HEK293 (cell line): Measurements from ENCODE around the gene IGFALS.
A peak's percentile ranks its signal among the peaks of the same experiment; 100 is the strongest.

Experiments used
- BCL11B ChIP-seq: fragments of 450-650 bp; formaldehyde crosslinking; IDR thresholded peaks from 2 replicates; pipeline ENCODE4 v1.5.1; 2016; ENCODE audit warnings: low read depth, missing biosample characterization, missing genetic modification characterization
- KLF16 ChIP-seq: fragments of 450-650 bp; formaldehyde crosslinking; IDR thresholded peaks from 2 replicates; pipeline ENCODE4 v1.5.1; 2017; ENCODE audit warnings: missing biosample characterization, missing genetic modification characterization
- MZF1 ChIP-seq: fragments of 450-650 bp; formaldehyde crosslinking; IDR thresholded peaks from 2 replicates; pipeline ENCODE4 v1.5.1; 2017; ENCODE audit warnings: missing biosample characterization, missing genetic modification characterization, borderline replicate concordance
- SCRT2 ChIP-seq: fragments of 450-650 bp; formaldehyde crosslinking; IDR thresholded peaks from 2 replicates; pipeline ENCODE4 v1.5.1; 2016; ENCODE audit warnings: missing biosample characterization, missing genetic modification characterization
- YY1 ChIP-seq: fragments of 450-650 bp; formaldehyde crosslinking; IDR thresholded peaks from 2 replicates; pipeline ENCODE4 v1.5.1; 2018; ENCODE audit warnings: missing biosample characterization, missing genetic modification characterization
- ZBTB7A ChIP-seq: fragments of 450-650 bp; formaldehyde crosslinking; IDR thresholded peaks from 2 replicates; pipeline ENCODE4 v1.5.1; 2016; ENCODE audit warnings: low read depth, missing biosample characterization, missing genetic modification characterization
- ZFP3 ChIP-seq: fragments of 450-650 bp; formaldehyde crosslinking; IDR thresholded peaks from 2 replicates; pipeline ENCODE4 v1.5.1; 2016; ENCODE audit warnings: low read depth, missing biosample characterization, missing genetic modification characterization
- ZFP69B ChIP-seq: fragments of 450-650 bp; formaldehyde crosslinking; IDR thresholded peaks from 2 replicates; pipeline ENCODE4 v1.5.1; 2016; ENCODE audit warnings: missing biosample characterization, missing genetic modification characterization
- ZNF121 ChIP-seq: fragments of 450-650 bp; formaldehyde crosslinking; IDR thresholded peaks from 2 replicates; pipeline ENCODE4 v1.5.1; 2016; ENCODE audit warnings: missing biosample characterization, missing genetic modification characterization
- ZNF175 ChIP-seq: fragments of 450-650 bp; formaldehyde crosslinking; IDR thresholded peaks from 2 replicates; pipeline ENCODE4 v1.5.1; 2016; ENCODE audit warnings: missing biosample characterization, missing genetic modification characterization
- ZNF211 ChIP-seq: fragments of 450-650 bp; formaldehyde crosslinking; IDR thresholded peaks from 2 replicates; pipeline ENCODE4 v1.5.1; 2016; ENCODE audit warnings: low read depth, missing biosample characterization, missing genetic modification characterization
- ZNF248 ChIP-seq: fragments of 450-650 bp; formaldehyde crosslinking; IDR thresholded peaks from 2 replicates; pipeline ENCODE4 v1.5.1; 2017; ENCODE audit warnings: missing biosample characterization, missing genetic modification characterization
- ZNF266 ChIP-seq: fragments of 450-650 bp; formaldehyde crosslinking; IDR thresholded peaks from 2 replicates; pipeline ENCODE4 v1.5.1; 2016; ENCODE audit warnings: missing biosample characterization, missing genetic modification characterization, low read depth
- ZNF274 ChIP-seq, 2 experiments: fragments of 200-500 bp in 1 of 2; fragments of 450-650 bp in 1 of 2; sonication (Bioruptor generic) in 1 of 2; formaldehyde crosslinking in 1 of 2; IDR thresholded peaks; 2 replicates each; pipeline versions ENCODE4 v1.5.1 to v1.6.1; 2014 to 2016; ENCODE audit warnings: borderline replicate concordance in 1 of 2, inconsistent platforms in 1 of 2, low read length in 1 of 2, missing biosample characterization in 1 of 2, missing genetic modification characterization in 1 of 2
- ZNF341 ChIP-seq: fragments of 450-650 bp; formaldehyde crosslinking; IDR thresholded peaks from 2 replicates; pipeline ENCODE4; 2016; ENCODE audit warnings: low read depth, missing biosample characterization, missing genetic modification characterization
- ZNF366 ChIP-seq: fragments of 450-650 bp; formaldehyde crosslinking; conservative IDR thresholded peaks from 2 replicates; pipeline ENCODE4 v1.5.1; 2016; ENCODE audit warnings: missing biosample characterization, missing genetic modification characterization
- ZNF555 ChIP-seq: fragments of 450-650 bp; formaldehyde crosslinking; conservative IDR thresholded peaks from 2 replicates; pipeline ENCODE4 v1.5.1; 2017; ENCODE audit warnings: missing biosample characterization, mild to moderate bottlenecking, missing genetic modification characterization, inconsistent platforms
- ZNF585B ChIP-seq: fragments of 450-650 bp; formaldehyde crosslinking; IDR thresholded peaks from 2 replicates; pipeline ENCODE4 v1.5.1; 2016; ENCODE audit warnings: missing biosample characterization, missing genetic modification characterization
- ZNF654 ChIP-seq: fragments of 450-650 bp; formaldehyde crosslinking; IDR thresholded peaks from 2 replicates; pipeline ENCODE4 v1.5.1; 2016; ENCODE audit warnings: low read depth, missing biosample characterization, missing genetic modification characterization
- ZNF670 ChIP-seq: fragments of 450-650 bp; formaldehyde crosslinking; IDR thresholded peaks from 2 replicates; pipeline ENCODE4 v1.5.1; 2016; ENCODE audit warnings: missing biosample characterization, missing genetic modification characterization, low read depth
- ZNF791 ChIP-seq: fragments of 450-650 bp; formaldehyde crosslinking; IDR thresholded peaks from 2 replicates; pipeline ENCODE4 v1.5.1; 2016; ENCODE audit warnings: missing biosample characterization, missing genetic modification characterization
- ZNF837 ChIP-seq: fragments of 450-650 bp; formaldehyde crosslinking; IDR thresholded peaks from 2 replicates; pipeline ENCODE4 v1.5.1; 2016; ENCODE audit warnings: missing biosample characterization, missing genetic modification characterization
- ZSCAN23 ChIP-seq: fragments of 450-650 bp; formaldehyde crosslinking; IDR thresholded peaks from 2 replicates; pipeline ENCODE4 v1.5.1; 2016; ENCODE audit warnings: missing biosample characterization, missing genetic modification characterization
- TF ChIP-seq, protein P1 (sequence below): fragments of 450-650 bp; formaldehyde crosslinking; IDR thresholded peaks from 2 replicates; pipeline ENCODE4 v1.5.1; 2016; ENCODE audit warnings: missing biosample characterization, missing genetic modification characterization, borderline replicate concordance
- TF ChIP-seq, protein P2 (sequence below): fragments of 450-650 bp; formaldehyde crosslinking; IDR thresholded peaks from 2 replicates; pipeline ENCODE4 v1.5.1; 2016; ENCODE audit warnings: missing biosample characterization, missing genetic modification characterization
- TF ChIP-seq, protein P3 (sequence below): fragments of 450-650 bp; formaldehyde crosslinking; IDR thresholded peaks from 2 replicates; pipeline ENCODE4 v1.5.1; 2016; ENCODE audit warnings: missing biosample characterization, missing genetic modification characterization
- TF ChIP-seq, protein P4 (sequence below): fragments of 450-650 bp; IDR thresholded peaks from 2 replicates; pipeline ENCODE4 v1.5.1; 2018; ENCODE audit warnings: missing biosample characterization, mild to moderate bottlenecking, missing genetic modification characterization

The IGFALS gene

DNA sequence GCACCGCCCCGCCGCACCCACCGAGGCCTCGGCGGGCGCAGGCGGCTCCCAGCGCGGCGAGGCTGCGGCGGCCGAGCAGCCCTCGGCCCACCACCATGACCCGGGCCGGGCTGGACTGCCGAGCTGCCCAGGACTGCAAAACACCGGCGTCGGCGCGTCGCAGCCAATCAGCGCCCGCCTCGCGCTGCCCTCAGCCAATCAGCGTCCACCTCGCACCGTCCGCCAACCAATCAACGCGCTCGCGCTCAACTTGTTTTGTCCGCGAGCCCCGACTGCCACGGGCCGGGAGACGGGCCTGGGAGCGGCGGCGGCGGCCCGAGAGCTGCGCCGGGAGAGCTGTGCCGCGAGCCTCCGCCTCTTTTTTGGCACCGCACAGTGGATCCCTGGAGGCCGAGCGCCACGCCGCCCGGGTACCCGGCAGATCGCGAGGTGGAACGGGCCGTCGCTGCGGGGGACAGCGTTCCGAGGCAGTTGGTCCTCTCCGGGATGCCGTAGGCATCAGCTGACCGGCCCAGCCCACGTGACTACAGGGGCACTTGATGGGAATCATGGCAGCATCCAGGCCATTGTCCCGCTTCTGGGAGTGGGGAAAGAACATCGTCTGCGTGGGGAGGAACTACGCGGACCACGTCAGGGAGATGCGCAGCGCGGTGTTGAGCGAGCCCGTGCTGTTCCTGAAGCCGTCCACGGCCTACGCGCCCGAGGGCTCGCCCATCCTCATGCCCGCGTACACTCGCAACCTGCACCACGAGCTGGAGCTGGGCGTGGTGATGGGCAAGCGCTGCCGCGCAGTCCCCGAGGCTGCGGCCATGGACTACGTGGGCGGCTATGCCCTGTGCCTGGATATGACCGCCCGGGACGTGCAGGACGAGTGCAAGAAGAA, 33.4 kb upstream of the IGFALS start, which contains the start of the genes FAHD1 and HAGH (continued):
- TF ChIP-seq, protein P1, sequence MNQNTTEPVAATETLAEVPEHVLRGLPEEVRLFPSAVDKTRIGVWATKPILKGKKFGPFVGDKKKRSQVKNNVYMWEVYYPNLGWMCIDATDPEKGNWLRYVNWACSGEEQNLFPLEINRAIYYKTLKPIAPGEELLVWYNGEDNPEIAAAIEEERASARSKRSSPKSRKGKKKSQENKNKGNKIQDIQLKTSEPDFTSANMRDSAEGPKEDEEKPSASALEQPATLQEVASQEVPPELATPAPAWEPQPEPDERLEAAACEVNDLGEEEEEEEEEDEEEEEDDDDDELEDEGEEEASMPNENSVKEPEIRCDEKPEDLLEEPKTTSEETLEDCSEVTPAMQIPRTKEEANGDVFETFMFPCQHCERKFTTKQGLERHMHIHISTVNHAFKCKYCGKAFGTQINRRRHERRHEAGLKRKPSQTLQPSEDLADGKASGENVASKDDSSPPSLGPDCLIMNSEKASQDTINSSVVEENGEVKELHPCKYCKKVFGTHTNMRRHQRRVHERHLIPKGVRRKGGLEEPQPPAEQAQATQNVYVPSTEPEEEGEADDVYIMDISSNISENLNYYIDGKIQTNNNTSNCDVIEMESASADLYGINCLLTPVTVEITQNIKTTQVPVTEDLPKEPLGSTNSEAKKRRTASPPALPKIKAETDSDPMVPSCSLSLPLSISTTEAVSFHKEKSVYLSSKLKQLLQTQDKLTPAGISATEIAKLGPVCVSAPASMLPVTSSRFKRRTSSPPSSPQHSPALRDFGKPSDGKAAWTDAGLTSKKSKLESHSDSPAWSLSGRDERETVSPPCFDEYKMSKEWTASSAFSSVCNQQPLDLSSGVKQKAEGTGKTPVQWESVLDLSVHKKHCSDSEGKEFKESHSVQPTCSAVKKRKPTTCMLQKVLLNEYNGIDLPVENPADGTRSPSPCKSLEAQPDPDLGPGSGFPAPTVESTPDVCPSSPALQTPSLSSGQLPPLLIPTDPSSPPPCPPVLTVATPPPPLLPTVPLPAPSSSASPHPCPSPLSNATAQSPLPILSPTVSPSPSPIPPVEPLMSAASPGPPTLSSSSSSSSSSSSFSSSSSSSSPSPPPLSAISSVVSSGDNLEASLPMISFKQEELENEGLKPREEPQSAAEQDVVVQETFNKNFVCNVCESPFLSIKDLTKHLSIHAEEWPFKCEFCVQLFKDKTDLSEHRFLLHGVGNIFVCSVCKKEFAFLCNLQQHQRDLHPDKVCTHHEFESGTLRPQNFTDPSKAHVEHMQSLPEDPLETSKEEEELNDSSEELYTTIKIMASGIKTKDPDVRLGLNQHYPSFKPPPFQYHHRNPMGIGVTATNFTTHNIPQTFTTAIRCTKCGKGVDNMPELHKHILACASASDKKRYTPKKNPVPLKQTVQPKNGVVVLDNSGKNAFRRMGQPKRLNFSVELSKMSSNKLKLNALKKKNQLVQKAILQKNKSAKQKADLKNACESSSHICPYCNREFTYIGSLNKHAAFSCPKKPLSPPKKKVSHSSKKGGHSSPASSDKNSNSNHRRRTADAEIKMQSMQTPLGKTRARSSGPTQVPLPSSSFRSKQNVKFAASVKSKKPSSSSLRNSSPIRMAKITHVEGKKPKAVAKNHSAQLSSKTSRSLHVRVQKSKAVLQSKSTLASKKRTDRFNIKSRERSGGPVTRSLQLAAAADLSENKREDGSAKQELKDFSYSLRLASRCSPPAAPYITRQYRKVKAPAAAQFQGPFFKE (tag by site-specific recombination) = 0 out of 2 replicates have a peak, but pooled peaks have one; percentile 69
- TF ChIP-seq ZNF791 = no peak
- TF ChIP-seq ZFP3 = no peak; the same call in 1 of the 2 replicates
- TF ChIP-seq, protein P2, sequence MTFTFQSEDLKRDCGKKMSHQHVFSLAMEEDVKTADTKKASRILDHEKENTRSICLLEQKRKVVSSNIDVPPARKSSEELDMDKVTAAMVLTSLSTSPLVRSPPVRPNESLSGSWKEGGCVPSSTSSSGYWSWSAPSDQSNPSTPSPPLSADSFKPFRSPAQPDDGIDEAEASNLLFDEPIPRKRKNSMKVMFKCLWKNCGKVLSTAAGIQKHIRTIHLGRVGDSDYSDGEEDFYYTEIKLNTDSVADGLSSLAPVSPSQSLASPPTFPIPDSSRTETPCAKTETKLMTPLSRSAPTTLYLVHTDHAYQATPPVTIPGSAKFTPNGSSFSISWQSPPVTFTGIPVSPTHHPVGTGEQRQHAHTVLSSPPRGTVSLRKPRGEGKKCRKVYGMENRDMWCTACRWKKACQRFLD (tag by site-specific recombination) = peak; percentile 98
- TF ChIP-seq YY1 (tag by site-specific recombination) = peak; percentile 99
- TF ChIP-seq ZNF266 (tag by site-specific recombination) = no peak
- peak; percentile 89 for TF ChIP-seq ZSCAN23
- TF ChIP-seq, protein P3, sequence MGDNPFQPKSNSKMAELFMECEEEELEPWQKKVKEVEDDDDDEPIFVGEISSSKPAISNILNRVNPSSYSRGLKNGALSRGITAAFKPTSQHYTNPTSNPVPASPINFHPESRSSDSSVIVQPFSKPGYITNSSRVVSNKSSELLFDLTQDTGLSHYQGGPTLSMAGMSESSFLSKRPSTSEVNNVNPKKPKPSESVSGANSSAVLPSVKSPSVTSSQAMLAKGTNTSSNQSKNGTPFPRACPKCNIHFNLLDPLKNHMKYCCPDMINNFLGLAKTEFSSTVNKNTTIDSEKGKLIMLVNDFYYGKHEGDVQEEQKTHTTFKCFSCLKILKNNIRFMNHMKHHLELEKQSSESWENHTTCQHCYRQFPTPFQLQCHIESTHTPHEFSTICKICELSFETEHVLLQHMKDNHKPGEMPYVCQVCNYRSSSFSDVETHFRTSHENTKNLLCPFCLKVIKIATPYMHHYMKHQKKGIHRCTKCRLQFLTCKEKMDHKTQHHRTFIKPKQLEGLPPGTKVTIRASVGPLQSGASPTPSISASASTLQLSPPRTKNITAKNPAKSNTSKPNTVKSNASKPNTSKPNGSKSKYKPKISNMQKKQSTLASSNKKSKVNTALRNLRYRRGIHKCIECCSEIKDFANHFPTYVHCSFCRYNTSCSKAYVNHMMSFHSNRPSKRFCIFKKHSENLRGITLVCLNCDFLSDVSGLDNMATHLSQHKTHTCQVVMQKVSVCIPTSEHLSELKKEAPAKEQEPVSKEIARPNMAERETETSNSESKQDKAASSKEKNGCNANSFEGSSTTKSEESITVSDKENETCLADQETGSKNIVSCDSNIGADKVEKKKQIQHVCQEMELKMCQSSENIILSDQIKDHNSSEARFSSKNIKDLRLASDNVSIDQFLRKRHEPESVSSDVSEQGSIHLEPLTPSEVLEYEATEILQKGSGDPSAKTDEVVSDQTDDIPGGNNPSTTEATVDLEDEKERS = no peak
- TF ChIP-seq SCRT2 (tag by site-specific recombination) = peak; percentile 81
- TF ChIP-seq ZNF341 (tag by site-specific recombination) = peak; percentile 37
- TF ChIP-seq ZNF175 = no peak
- no peak for TF ChIP-seq ZNF248 (tag by site-specific recombination)
- TF ChIP-seq ZNF555 = no peak
- no peak for TF ChIP-seq ZNF585B (tag by site-specific recombination)
- TF ChIP-seq, protein P4, sequence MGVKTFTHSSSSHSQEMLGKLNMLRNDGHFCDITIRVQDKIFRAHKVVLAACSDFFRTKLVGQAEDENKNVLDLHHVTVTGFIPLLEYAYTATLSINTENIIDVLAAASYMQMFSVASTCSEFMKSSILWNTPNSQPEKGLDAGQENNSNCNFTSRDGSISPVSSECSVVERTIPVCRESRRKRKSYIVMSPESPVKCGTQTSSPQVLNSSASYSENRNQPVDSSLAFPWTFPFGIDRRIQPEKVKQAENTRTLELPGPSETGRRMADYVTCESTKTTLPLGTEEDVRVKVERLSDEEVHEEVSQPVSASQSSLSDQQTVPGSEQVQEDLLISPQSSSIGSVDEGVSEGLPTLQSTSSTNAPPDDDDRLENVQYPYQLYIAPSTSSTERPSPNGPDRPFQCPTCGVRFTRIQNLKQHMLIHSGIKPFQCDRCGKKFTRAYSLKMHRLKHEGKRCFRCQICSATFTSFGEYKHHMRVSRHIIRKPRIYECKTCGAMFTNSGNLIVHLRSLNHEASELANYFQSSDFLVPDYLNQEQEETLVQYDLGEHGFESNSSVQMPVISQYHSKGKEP = peak; percentile 48; the same call in 1 of the 2 replicates
- TF ChIP-seq ZFP69B (tag by site-specific recombination) = peak; percentile 90
- TF ChIP-seq ZNF211 (tag by site-specific recombination) = no peak
- no peak for TF ChIP-seq ZNF654 (tag by site-specific recombination)
- TF ChIP-seq ZNF366 (tag by site-specific recombination) = no peak
- 0 out of 2 replicates have a peak, but pooled peaks have one; percentile 74 for TF ChIP-seq BCL11B
- no peak for TF ChIP-seq ZNF274 (IDR thresholded peaks at IDR 0.05; ENCODE audit: low read length)
- TF ChIP-seq ZNF274 (tag by site-specific recombination; IDR thresholded peaks at IDR 0.05; ENCODE audit: borderline replicate concordance) = no peak
- no peak for TF ChIP-seq ZNF837
- TF ChIP-seq KLF16 (tag by site-specific recombination) = peak; percentile 99
- TF ChIP-seq ZBTB7A (tag by site-specific recombination) = 0 out of 2 replicates have a peak, but pooled peaks have one; percentile 83
- 0 out of 2 replicates have a peak, but pooled peaks have one; percentile 27 for TF ChIP-seq ZNF670 (tag by site-specific recombination)
- no peak for TF ChIP-seq MZF1 (tag by site-specific recombination)
- TF ChIP-seq ZNF121 = peak; percentile 72; the same call in 1 of the 2 replicates
